Neural cell (in vitro differentiated cells): Measurements from ENCODE around the gene UBE2K. TPM values are rescaled to one million over a fixed set of nuclear protein-coding genes. Genes with fewer than 3 reads are reported as not detected.

Experiments used
- H2AFZ ChIP-seq: fragments of 200-600, 300-800 bp; sonication (generic), shearing (Covaris generic); 2 replicates; pipeline ENCODE4 v1.6.0; 2014; ENCODE audit warnings: low read depth, mild to moderate bottlenecking, antibody characterized with exemption, low read length, moderate library complexity
- H3F3A ChIP-seq: fragments of 200-600 bp; shearing (Covaris generic); 2 replicates; pipeline ENCODE4 v1.6.1; 2016; ENCODE audit warnings: mild to moderate bottlenecking, moderate library complexity, mixed read lengths, antibody characterized with exemption, low read length; ENCODE audit not compliant: insufficient read depth, poor library complexity, severe bottlenecking
- H3K27ac ChIP-seq: fragments of 200-600, 300-800 bp; sonication (generic), shearing (Covaris generic); 2 replicates; pipeline ENCODE4 v1.5.1; 2014; ENCODE audit warnings: mild to moderate bottlenecking, low read length, moderate library complexity
- H3K27me3 ChIP-seq: fragments of 300-800, 200-600 bp; sonication (generic), shearing (Covaris generic); 2 replicates; pipeline ENCODE4 v1.6.0; 2014; ENCODE audit warnings: mild to moderate bottlenecking, low read depth, low read length, moderate library complexity; ENCODE audit not compliant: insufficient read depth
- H3K36me3 ChIP-seq: fragments of 300-800, 200-600 bp; sonication (generic), shearing (Covaris generic); 2 replicates; pipeline ENCODE4 v1.5.1; 2014; ENCODE audit warnings: mild to moderate bottlenecking, antibody characterized with exemption, low read length, moderate library complexity; ENCODE audit not compliant: insufficient read depth
- H3K4me2 ChIP-seq: fragments of 300-800, 200-600 bp; sonication (generic), shearing (Covaris generic); 2 replicates; pipeline ENCODE4 v1.6.0; 2014; ENCODE audit warnings: mild to moderate bottlenecking, low read length
- H3K4me3 ChIP-seq: fragments of 300-800, 200-600 bp; sonication (generic), shearing (Covaris generic); 2 replicates; pipeline ENCODE4 v1.5.1; 2014; ENCODE audit warnings: mild to moderate bottlenecking, low read length, moderate library complexity
- H3K79me2 ChIP-seq: fragments of 200-600 bp; shearing (Covaris generic); replicated peaks from 2 replicates; pipeline ENCODE4 v1.6.0; 2014; ENCODE audit warnings: mild to moderate bottlenecking, low read length, moderate library complexity; ENCODE audit not compliant: insufficient read depth
- H3K9ac ChIP-seq: fragments of 300-800, 200-600 bp; sonication (generic), shearing (Covaris generic); 2 replicates; pipeline ENCODE4 v1.6.1; 2016; ENCODE audit warnings: mild to moderate bottlenecking, low read length, mixed read lengths
- H3K9me2 ChIP-seq: fragments of 200-600 bp; shearing (Covaris generic); 2 replicates; pipeline ENCODE4 v1.6.1; 2016; ENCODE audit warnings: mild to moderate bottlenecking, low read length, mixed read lengths; ENCODE audit not compliant: insufficient read depth
- H3K9me3 ChIP-seq: fragments of 200-600, 300-800 bp; sonication (generic), shearing (Covaris generic); 2 replicates; pipeline ENCODE4 v1.6.1; 2016; ENCODE audit warnings: mild to moderate bottlenecking, mixed run types, low read length, moderate library complexity, mixed read lengths
- H4K20me1 ChIP-seq: fragments of 200-600 bp; shearing (Covaris generic); 2 replicates; pipeline ENCODE4 v1.6.1; 2016; ENCODE audit warnings: mild to moderate bottlenecking, mixed run types; ENCODE audit not compliant: insufficient read depth
- CTCF ChIP-seq: fragments of 450-650 bp; IDR thresholded peaks from 2 replicates; pipeline ENCODE4 v1.5.1; 2014; ENCODE audit warnings: antibody characterized with exemption, mild to moderate bottlenecking, moderate library complexity; ENCODE audit not compliant: poor library complexity, severe bottlenecking
- EP300 ChIP-seq: fragments of 450-650 bp; conservative IDR thresholded peaks from 2 replicates; pipeline ENCODE4 v1.6.1; 2014; ENCODE audit warnings: antibody characterized with exemption, mild to moderate bottlenecking, moderate library complexity; ENCODE audit not compliant: poor library complexity, severe bottlenecking
- EZH2 ChIP-seq: fragments of 200-600, 300-800 bp; shearing (Covaris generic), sonication (generic); IDR thresholded peaks from 2 replicates; pipeline ENCODE4 v1.6.1; 2014; ENCODE audit warnings: antibody characterized with exemption, low read length, borderline replicate concordance, mild to moderate bottlenecking; ENCODE audit not compliant: insufficient read depth, poor library complexity, severe bottlenecking
- MXI1 ChIP-seq: fragments of 450-650 bp; conservative IDR thresholded peaks from 2 replicates; pipeline ENCODE4 v1.6.1; 2014; ENCODE audit warnings: antibody characterized with exemption, mild to moderate bottlenecking; ENCODE audit not compliant: poor library complexity, severe bottlenecking
- POLR2AphosphoS5 ChIP-seq: IDR thresholded peaks from 2 replicates; pipeline ENCODE4 v1.6.1; 2012
- RAD21 ChIP-seq: fragments of 450-650 bp; conservative IDR thresholded peaks from 2 replicates; pipeline ENCODE4 v1.6.1; 2014; ENCODE audit warnings: antibody characterized with exemption, mild to moderate bottlenecking, moderate library complexity
- SMC3 ChIP-seq: fragments of 450-650 bp; conservative IDR thresholded peaks from 2 replicates; pipeline ENCODE4 v1.6.1; 2014; ENCODE audit warnings: antibody characterized with exemption, mild to moderate bottlenecking, moderate library complexity; ENCODE audit not compliant: poor library complexity
- TAF1 ChIP-seq: IDR thresholded peaks from 2 replicates; pipeline ENCODE4 v1.6.1; 2012; ENCODE audit warnings: low read depth
- polyA plus RNA-seq: library from polyadenylated mRNA; depleted of rRNA; stranded (reverse); fragments of >200 nt; gene quantifications from 2 replicates; pipeline ENCODE4 v1.2.3, GENCODE V29; 2014
- TF ChIP-seq, protein P1 (sequence below): IDR thresholded peaks from 2 replicates; pipeline ENCODE4 v1.6.1; 2012; ENCODE audit warnings: borderline replicate concordance

Gene UBE2K
- polyA plus RNA-seq, 1 donor from 2014 or later: 45.8 TPM

DNA sequence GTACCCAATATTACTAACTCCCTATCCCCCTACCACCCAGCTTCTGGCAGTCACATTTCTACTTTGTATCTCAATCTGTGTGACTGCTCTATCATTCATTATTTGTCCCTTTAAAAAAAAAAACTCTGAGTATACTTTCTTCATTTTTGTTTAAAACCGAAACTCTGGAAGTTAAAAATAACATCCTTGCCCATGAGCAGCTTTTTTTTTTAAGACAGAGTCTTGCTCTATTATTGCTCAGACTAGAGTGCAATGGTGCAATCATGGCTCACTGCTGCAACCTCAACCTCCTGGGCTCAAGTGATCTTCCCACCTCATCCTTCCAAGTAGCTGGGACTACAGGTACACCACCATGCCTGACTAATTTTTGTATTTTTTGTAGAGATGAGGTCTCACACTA lies 15.8 kb downstream of the UBE2K start:
- H3K4me3 ChIP-seq: no peak overlapping the region
- H3K9ac ChIP-seq: no peak overlapping the region
- no peaks in the 10 kb centered on the region for H3K9me2 ChIP-seq
- no peaks in the 10 kb centered on the region for H4K20me1 ChIP-seq
- no peak overlapping the region for H2AFZ ChIP-seq
- H3K36me3 ChIP-seq: no peaks in the 10 kb centered on the region
- no peak for TF ChIP-seq CTCF
- TF ChIP-seq EZH2: no peak
- TF ChIP-seq SMC3: no peak
- no peak for TF ChIP-seq RAD21
- TF ChIP-seq POLR2AphosphoS5: no peak
- TF ChIP-seq EP300: no peak
- TF ChIP-seq TAF1: no peak
- TF ChIP-seq MXI1: no peak
- TF ChIP-seq, protein P1, sequence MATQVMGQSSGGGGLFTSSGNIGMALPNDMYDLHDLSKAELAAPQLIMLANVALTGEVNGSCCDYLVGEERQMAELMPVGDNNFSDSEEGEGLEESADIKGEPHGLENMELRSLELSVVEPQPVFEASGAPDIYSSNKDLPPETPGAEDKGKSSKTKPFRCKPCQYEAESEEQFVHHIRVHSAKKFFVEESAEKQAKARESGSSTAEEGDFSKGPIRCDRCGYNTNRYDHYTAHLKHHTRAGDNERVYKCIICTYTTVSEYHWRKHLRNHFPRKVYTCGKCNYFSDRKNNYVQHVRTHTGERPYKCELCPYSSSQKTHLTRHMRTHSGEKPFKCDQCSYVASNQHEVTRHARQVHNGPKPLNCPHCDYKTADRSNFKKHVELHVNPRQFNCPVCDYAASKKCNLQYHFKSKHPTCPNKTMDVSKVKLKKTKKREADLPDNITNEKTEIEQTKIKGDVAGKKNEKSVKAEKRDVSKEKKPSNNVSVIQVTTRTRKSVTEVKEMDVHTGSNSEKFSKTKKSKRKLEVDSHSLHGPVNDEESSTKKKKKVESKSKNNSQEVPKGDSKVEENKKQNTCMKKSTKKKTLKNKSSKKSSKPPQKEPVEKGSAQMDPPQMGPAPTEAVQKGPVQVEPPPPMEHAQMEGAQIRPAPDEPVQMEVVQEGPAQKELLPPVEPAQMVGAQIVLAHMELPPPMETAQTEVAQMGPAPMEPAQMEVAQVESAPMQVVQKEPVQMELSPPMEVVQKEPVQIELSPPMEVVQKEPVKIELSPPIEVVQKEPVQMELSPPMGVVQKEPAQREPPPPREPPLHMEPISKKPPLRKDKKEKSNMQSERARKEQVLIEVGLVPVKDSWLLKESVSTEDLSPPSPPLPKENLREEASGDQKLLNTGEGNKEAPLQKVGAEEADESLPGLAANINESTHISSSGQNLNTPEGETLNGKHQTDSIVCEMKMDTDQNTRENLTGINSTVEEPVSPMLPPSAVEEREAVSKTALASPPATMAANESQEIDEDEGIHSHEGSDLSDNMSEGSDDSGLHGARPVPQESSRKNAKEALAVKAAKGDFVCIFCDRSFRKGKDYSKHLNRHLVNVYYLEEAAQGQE: no peak
- no peak overlapping the region for H3K27ac ChIP-seq
- no peaks in the 10 kb centered on the region for H3K9me3 ChIP-seq
- no peaks in the 10 kb centered on the region for H3F3A ChIP-seq
- no peaks in the 10 kb centered on the region for H3K27me3 ChIP-seq
- peaks cover 66% of the 10 kb centered on the region for H3K79me2 ChIP-seq
- H3K4me2 ChIP-seq: no peak overlapping the region

- H3K9me3 ChIP-seq: no peaks in the 10 kb centered on the region
Observed at GRCh38 chr4:39714166-39714565, 16.2 kb downstream of the UBE2K start.

More at GRCh38 chr4:39714166-39714565, 16.2 kb downstream of the UBE2K start:
- Histone ChIP-seq H3F3A (no peaks in the 10 kb centered on the region), H2AFZ (no peak overlapping the region), H3K9me2 (no peaks in the 10 kb centered on the region), H3K36me3 (no peaks in the 10 kb centered on the region), H3K27ac (no peak overlapping the region), H3K9ac (no peak overlapping the region), H4K20me1 (no peaks in the 10 kb centered on the region), H3K79me2 (peaks cover 63% of the 10 kb centered on the region), H3K27me3 (no peaks in the 10 kb centered on the region), H3K4me2 (no peak overlapping the region), H3K4me3 (no peak overlapping the region)
- no peak for TF ChIP-seq EZH2
- TF ChIP-seq RAD21: no peak
- no peak for TF ChIP-seq EP300
- no peak for TF ChIP-seq CTCF
- TF ChIP-seq TAF1: no peak
- TF ChIP-seq, protein P1: no peak
- TF ChIP-seq MXI1: no peak
- TF ChIP-seq POLR2AphosphoS5: no peak
- TF ChIP-seq SMC3: no peak
